HCT116 (cell line): ENCODE measurements around the gene RNH1.

Source experiments
- CEBPB ChIP-seq: IDR thresholded peaks from 2 replicates; pipeline ENCODE4 v1.6.1; 2012; ENCODE audit warnings: low read depth
- CTCF ChIP-seq, 3 experiments: fragments of 200-600 bp in 1 of 3; sonication (generic) in 1 of 3; IDR thresholded peaks in 2 of 3; conservative IDR thresholded peaks in 1 of 3; 2 replicates each; pipeline ENCODE4 v1.5.1; 2012 to 2017; ENCODE audit warnings: low read depth in 2 of 3, low read length in 2 of 3, antibody characterized with exemption in 1 of 3, borderline replicate concordance in 1 of 3, control low read depth in 1 of 3, mild to moderate bottlenecking in 1 of 3, mixed read lengths in 1 of 3, mixed run types in 1 of 3, moderate library complexity in 1 of 3; ENCODE audit not compliant: insufficient read depth in 1 of 3
- EZH2 ChIP-seq: fragments of 200-600 bp; sonication (generic); IDR thresholded peaks from 2 replicates; pipeline ENCODE4 v1.6.1; 2017; ENCODE audit warnings: antibody characterized with exemption, mixed run types

- TF ChIP-seq CTCF (IDR thresholded peaks at IDR 0.05 in 2 of 3, conservative IDR thresholded peaks at IDR 0.05 in 1 of 3; ENCODE audit: borderline replicate concordance in 1 of 3, insufficient read depth in 1 of 3, low read depth in 2 of 3, low read length in 2 of 3): no peak
- TF ChIP-seq EZH2: no peak
- no peak for TF ChIP-seq CEBPB
These were observed 5.3 kb downstream of the RNH1 start for GRCh38 chr11:501683-502287.
